Esophagus squamous epithelium (tissue), 5 donors: Measurements from ENCODE around the gene CMTM8. TPM values are rescaled to one million over a fixed set of nuclear protein-coding genes. Genes with fewer than 3 reads are reported as not detected.

Experiments used
- DNase-seq: peaks from one replicate; lab custom pipeline; 2025; lab: John Stamatoyannopoulos, UW
- H3K27ac ChIP-seq, 4 donors: fragments of 200-600 bp; sonication (generic); one replicate each; pipeline ENCODE4 v1.5.1; 2016 to 2019; ENCODE audit warnings: mild to moderate bottlenecking in 1 of 4
- H3K27me3 ChIP-seq, 4 donors: fragments of 200-600 bp; sonication (generic); 1 replicate in 3 of 4; 2 replicates in 1 of 4; pipeline versions ENCODE4 v1.5.1 to v1.6.0; 2017 to 2021; ENCODE audit warnings: antibody characterized with exemption in 1 of 4
- H3K36me3 ChIP-seq, 3 donors: fragments of 200-600 bp; sonication (generic); one replicate each; pipeline ENCODE4 v1.5.1; 2016 to 2019
- H3K4me1 ChIP-seq, 3 donors: fragments of 200-600 bp; sonication (generic); one replicate each; pipeline ENCODE4 v1.5.1; 2017 to 2019
- H3K4me3 ChIP-seq, 4 donors: fragments of 200-600 bp; sonication (generic); 1 replicate in 3 of 4; 2 replicates in 1 of 4; pipeline ENCODE4 v1.5.1; 2016 to 2019; ENCODE audit warnings: mild to moderate bottlenecking in 2 of 4, moderate library complexity in 1 of 4
- H3K9me3 ChIP-seq, 3 donors: fragments of 200-600 bp; sonication (generic); one replicate each; pipeline ENCODE4 v1.5.1; 2016 to 2019
- POLR2A ChIP-seq, 4 donors: fragments of 450-650 bp; IDR thresholded peaks; one replicate each; pipeline ENCODE4 v1.6.1; 2017; ENCODE audit warnings: antibody characterized with exemption in 4 of 4, mild to moderate bottlenecking in 4 of 4, moderate library complexity in 3 of 4
- WGBS, 2 donors: methylation state at CpG; one replicate each; pipeline ENCODE4 v1.1.5; 2018; 5-methylcytosine and 5-hydroxymethylcytosine counted together
- intact Hi-C: fragments of 100-400 bp; cut with DNase I; formaldehyde crosslinking; loops from one replicate; pipeline ENCODE4 v1.15.0; 2022
- total RNA-seq, 4 donors: library from RNA; depleted of rRNA; stranded (reverse); fragments of >200 nt; gene quantifications; one replicate each; pipeline ENCODE4 v1.1.0, GENCODE V29; 2016
- TF ChIP-seq, protein P1 (sequence below), 6 experiments: fragments of 450-650 bp in 4 of 6; fragments of 200-600 bp in 2 of 6; sonication (generic) in 2 of 6; IDR thresholded peaks; one replicate each; pipeline ENCODE4 v1.5.1; 2016 to 2019; ENCODE audit warnings: antibody characterized with exemption in 6 of 6, mild to moderate bottlenecking in 4 of 6, moderate library complexity in 4 of 6
- donor health status: DM: yes; HTN: yes; CAD: no.

Gene CMTM8
- total RNA-seq, 4 donors from 2014 or later: 3.8 to 7.4 (median 4.3) TPM

DNA sequence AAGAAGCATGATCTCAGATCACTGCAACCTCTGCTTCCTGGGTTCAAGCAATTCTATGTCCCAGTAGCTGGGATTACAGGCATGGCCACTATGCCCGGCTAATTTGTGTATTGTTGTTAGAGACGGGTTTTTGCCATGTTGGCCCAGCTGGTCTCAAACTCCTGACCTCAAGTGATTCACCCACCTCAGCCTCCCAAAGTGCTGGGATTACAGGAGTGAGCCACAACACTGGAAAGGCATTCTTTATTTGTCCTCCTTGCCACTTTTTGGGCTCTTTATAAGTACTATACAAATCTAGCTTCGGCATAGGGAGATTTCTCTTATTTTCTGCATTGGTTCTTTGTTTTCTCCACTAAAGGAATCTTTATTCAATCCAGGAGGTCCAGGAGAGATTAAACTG is 18.6 kb downstream of the CMTM8 start:
- H3K4me1 ChIP-seq: no peaks in the 10 kb centered on the region
- no peak overlapping the region for H3K27ac ChIP-seq
- no peak overlapping the region for H3K4me3 ChIP-seq
- DNase-seq: no peak
- intact Hi-C loops: no loop called here
- 83 to 97% methylated on average over 3 of the region's 3 CpGs for WGBS, 2 donors
- no peaks in the 10 kb centered on the region for H3K36me3 ChIP-seq
- no peaks in the 10 kb centered on the region for H3K27me3 ChIP-seq
- H3K9me3 ChIP-seq: peaks cover 0 to 12% (median 0%) of the 10 kb centered on the region in 3 donors
- TF ChIP-seq, protein P1, sequence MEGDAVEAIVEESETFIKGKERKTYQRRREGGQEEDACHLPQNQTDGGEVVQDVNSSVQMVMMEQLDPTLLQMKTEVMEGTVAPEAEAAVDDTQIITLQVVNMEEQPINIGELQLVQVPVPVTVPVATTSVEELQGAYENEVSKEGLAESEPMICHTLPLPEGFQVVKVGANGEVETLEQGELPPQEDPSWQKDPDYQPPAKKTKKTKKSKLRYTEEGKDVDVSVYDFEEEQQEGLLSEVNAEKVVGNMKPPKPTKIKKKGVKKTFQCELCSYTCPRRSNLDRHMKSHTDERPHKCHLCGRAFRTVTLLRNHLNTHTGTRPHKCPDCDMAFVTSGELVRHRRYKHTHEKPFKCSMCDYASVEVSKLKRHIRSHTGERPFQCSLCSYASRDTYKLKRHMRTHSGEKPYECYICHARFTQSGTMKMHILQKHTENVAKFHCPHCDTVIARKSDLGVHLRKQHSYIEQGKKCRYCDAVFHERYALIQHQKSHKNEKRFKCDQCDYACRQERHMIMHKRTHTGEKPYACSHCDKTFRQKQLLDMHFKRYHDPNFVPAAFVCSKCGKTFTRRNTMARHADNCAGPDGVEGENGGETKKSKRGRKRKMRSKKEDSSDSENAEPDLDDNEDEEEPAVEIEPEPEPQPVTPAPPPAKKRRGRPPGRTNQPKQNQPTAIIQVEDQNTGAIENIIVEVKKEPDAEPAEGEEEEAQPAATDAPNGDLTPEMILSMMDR (IDR thresholded peaks at IDR 0.05): no peak
- no peak for TF ChIP-seq POLR2A (IDR thresholded peaks at IDR 0.05)

DNA sequence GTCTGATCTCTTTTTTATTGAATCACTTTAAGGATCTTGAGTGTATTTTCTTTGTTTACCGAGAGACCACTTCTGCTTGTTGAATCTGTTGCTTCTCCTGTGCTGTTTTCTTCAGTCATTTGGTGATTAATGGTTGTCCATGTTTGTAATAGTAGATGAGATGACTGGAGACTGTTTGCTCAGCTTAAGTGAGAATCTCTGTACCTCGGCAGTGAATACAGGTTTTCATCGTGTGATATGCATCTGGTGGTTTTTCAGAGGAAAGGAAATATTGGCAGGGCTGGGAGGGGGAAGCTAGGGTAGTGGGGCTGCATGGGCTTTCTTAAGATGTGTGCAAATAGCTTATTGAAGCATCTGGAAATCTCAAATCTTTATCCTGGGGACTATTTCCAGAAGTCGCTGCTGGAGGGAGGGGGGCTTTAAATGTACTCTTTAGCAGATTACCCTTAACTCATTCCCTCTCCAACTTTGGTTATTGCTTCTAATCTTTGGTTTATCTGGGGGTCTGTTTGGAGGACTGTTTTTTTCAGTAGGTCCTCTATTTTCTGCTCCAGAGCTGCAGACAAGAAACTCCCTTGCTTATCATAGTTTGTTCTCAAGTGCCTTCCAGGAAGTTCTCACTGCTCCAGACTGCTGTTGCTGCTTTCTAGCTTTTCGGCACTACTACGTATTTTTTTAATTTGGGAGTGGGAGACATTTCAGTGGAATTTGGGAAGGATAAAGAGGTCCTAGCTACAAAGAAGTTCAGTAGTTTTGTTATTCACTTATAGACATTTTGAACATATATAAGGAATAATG is 19.4 kb downstream of the CMTM8 start:
- TF ChIP-seq, protein P1 (IDR thresholded peaks at IDR 0.05): no peak
- TF ChIP-seq POLR2A (IDR thresholded peaks at IDR 0.05): no peak
- Histone ChIP-seq H3K9me3 (peaks cover 0 to 12% (median 0%) of the 10 kb centered on the region in 3 donors), H3K27ac (no peak overlapping the region), H3K27me3 (no peaks in the 10 kb centered on the region), H3K4me1 (no peaks in the 10 kb centered on the region), H3K36me3 (no peaks in the 10 kb centered on the region), H3K4me3 (no peak overlapping the region)
- intact Hi-C loops: no loop called here
- no peak for DNase-seq
- WGBS, 2 donors: 64 to 71% methylated on average over 6 of the region's 6 CpGs

DNA sequence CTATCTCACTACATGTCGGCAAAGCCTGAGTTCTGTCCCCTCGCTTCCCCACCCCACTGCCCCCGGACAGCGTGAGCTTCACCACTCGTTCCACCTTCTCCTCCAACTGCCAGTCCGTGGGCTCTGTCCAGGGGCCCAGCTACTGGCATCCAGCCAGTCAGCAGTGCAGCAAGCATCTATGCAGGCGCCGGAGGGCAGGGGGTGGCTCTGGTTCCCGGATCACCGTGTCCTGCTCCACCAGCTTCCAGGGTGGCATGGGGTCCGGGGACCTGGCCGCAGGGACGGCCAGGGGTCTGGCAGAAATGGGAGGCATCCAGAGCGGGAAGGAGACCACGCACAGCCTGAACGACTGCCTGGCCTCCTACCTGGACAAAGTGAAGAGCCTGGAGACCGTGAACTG is 20.4 kb downstream of the CMTM8 start:
- intact Hi-C loops: no loop called here
- Histone ChIP-seq H3K4me3 (no peak overlapping the region), H3K27me3 (no peaks in the 10 kb centered on the region), H3K9me3 (peaks cover 0 to 9% (median 0%) of the 10 kb centered on the region in 3 donors), H3K4me1 (no peaks in the 10 kb centered on the region), H3K27ac (no peak overlapping the region), H3K36me3 (no peaks in the 10 kb centered on the region)
- no peak for DNase-seq
- 92 to 97% methylated on average over 7 to 10 of the region's 17 CpGs for WGBS, 2 donors
- TF ChIP-seq, protein P1 (IDR thresholded peaks at IDR 0.05): no peak
- no peak for TF ChIP-seq POLR2A (IDR thresholded peaks at IDR 0.05)

DNA sequence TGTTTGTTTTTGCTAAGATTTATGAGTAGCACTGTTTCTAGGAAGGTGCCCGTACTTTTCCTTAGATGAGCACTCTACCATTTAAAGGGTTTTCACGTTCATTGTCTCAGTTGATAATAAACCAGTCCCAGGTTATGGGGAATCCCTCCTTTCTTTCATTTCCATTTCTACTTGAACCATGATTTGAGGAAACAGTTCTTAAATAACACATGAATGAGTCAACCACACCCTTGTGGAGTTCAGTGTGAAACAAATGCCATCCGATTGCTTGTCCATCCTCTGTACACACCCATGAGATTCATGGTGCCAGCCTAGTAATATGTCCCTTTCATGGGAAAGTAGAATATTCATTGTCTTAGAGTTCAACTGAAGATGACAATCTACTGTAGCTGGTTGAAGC is 23.1 kb downstream of the CMTM8 start:
- H3K9me3 ChIP-seq: no peaks in the 10 kb centered on the region
- TF ChIP-seq, protein P1 (IDR thresholded peaks at IDR 0.05): no peak
- TF ChIP-seq POLR2A (IDR thresholded peaks at IDR 0.05): no peak
- no peaks in the 10 kb centered on the region for H3K4me1 ChIP-seq
- DNase-seq: no peak
- 54 to 74% methylated on average over 3 of the region's 3 CpGs for WGBS, 2 donors
- intact Hi-C loops: no loop called here
- no peak overlapping the region for H3K4me3 ChIP-seq
- H3K36me3 ChIP-seq: no peaks in the 10 kb centered on the region
- H3K27ac ChIP-seq: no peak overlapping the region
- no peaks in the 10 kb centered on the region for H3K27me3 ChIP-seq

DNA sequence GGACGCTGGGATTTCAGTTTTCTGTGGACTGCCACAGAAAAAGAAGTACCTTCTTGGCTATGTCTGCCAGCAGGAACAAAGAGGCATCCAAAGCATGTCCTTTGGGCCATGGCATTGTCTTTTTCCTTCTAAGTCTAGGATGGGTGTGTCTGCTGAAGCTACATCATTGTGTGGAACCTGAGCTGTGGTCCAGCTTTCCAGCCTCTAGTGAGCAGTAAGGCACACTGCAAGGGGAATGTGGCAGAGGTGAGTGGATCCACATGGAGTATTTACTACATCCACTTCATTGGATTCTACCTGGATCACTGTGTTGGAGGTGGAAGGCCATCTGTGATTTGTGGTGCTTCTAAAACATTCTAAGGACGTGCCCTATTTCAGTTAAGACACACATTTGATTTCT is 23.7 kb downstream of the CMTM8 start:
- 83 to 94% methylated on average over 1 to 2 of the region's 2 CpGs for WGBS, 2 donors

More for the DNA sequence above, 23.7 kb downstream of the CMTM8 start:
- no peaks in the 10 kb centered on the region for H3K4me1 ChIP-seq
- H3K9me3 ChIP-seq: no peaks in the 10 kb centered on the region
- H3K36me3 ChIP-seq: no peaks in the 10 kb centered on the region
- H3K4me3 ChIP-seq: no peak overlapping the region
- intact Hi-C loops: no loop called here
- TF ChIP-seq, protein P1 (IDR thresholded peaks at IDR 0.05): no peak
- no peak for TF ChIP-seq POLR2A (IDR thresholded peaks at IDR 0.05)
- H3K27ac ChIP-seq: no peak overlapping the region
- DNase-seq: no peak
- no peaks in the 10 kb centered on the region for H3K27me3 ChIP-seq
